H9 (cell line): ENCODE measurements around the gene AHSP. TPM values are rescaled to one million over a fixed set of nuclear protein-coding genes. Genes with fewer than 3 reads are reported as not detected.
A peak's percentile ranks its signal among the peaks of the same experiment; 100 is the strongest.

Source experiments
- DNase-seq: peaks from one replicate; pipeline ENCODE4 v3.0.0-alpha.2; 2017
- H2AFZ ChIP-seq: one replicate; pipeline ENCODE4 v1.6.1; 2013; ENCODE audit warnings: mild to moderate bottlenecking, low read length, control low read depth, moderate library complexity
- H2AK5ac ChIP-seq: 2 replicates; pipeline ENCODE4 v1.6.1; 2013; ENCODE audit warnings: low read length, control low read depth, mixed read lengths; ENCODE audit not compliant: insufficient read length
- H2BK120ac ChIP-seq: one replicate; pipeline ENCODE4 v1.6.1; 2013; ENCODE audit warnings: low read depth, mild to moderate bottlenecking, low read length, control low read depth, inconsistent platforms; ENCODE audit not compliant: poor library complexity, severe bottlenecking
- H2BK12ac ChIP-seq: 2 replicates; pipeline ENCODE4 v1.6.1; 2013; ENCODE audit warnings: low read length, control low read depth, mixed read lengths, low read depth; ENCODE audit not compliant: insufficient read length
- H2BK15ac ChIP-seq: 2 replicates; pipeline ENCODE4 v1.6.1; 2013; ENCODE audit warnings: low read depth, low read length, control low read depth
- H2BK20ac ChIP-seq: one replicate; pipeline ENCODE4 v1.6.1; 2013; ENCODE audit warnings: low read depth, mild to moderate bottlenecking, low read length, control low read depth, inconsistent platforms; ENCODE audit not compliant: poor library complexity, severe bottlenecking
- H2BK5ac ChIP-seq: 2 replicates; pipeline ENCODE4 v1.6.1; 2013; ENCODE audit warnings: low read length, control low read depth, mixed read lengths; ENCODE audit not compliant: insufficient read length
- H3K14ac ChIP-seq: 2 replicates; pipeline ENCODE4 v1.6.1; 2013; ENCODE audit warnings: low read length, control low read depth; ENCODE audit not compliant: insufficient read depth
- H3K18ac ChIP-seq: 2 replicates; pipeline ENCODE4 v1.6.1; 2013; ENCODE audit warnings: low read depth, mild to moderate bottlenecking, mixed read lengths, low read length, control low read depth; ENCODE audit not compliant: insufficient read length
- H3K23ac ChIP-seq: 2 replicates; pipeline ENCODE4 v1.6.1; 2013; ENCODE audit warnings: low read length, control low read depth, mixed read lengths, low read depth; ENCODE audit not compliant: insufficient read length
- H3K23me2 ChIP-seq: 2 replicates; pipeline ENCODE4 v1.6.1; 2013; ENCODE audit warnings: low read depth, mild to moderate bottlenecking, mixed read lengths, low read length, control low read depth; ENCODE audit not compliant: insufficient read length, poor library complexity, severe bottlenecking
- H3K27ac ChIP-seq: 2 replicates; pipeline ENCODE4 v1.5.1; 2013; ENCODE audit warnings: low read length, control low read depth, mixed read lengths, low read depth; ENCODE audit not compliant: insufficient read length
- H3K27me3 ChIP-seq: 2 replicates; pipeline ENCODE4 v1.6.1; 2013; ENCODE audit warnings: low read length, control low read depth, inconsistent platforms; ENCODE audit not compliant: insufficient read depth
- H3K4ac ChIP-seq: 2 replicates; pipeline ENCODE4 v1.6.1; 2013; ENCODE audit warnings: low read depth, mild to moderate bottlenecking, control low read depth, inconsistent platforms, low read length, moderate library complexity
- H3K4me1 ChIP-seq: 2 replicates; pipeline ENCODE4 v1.6.1; 2013; ENCODE audit warnings: low read length, control low read depth, inconsistent platforms; ENCODE audit not compliant: insufficient read depth
- H3K4me2 ChIP-seq: 2 replicates; pipeline ENCODE4 v1.6.1; 2013; ENCODE audit warnings: low read length, control low read depth, mixed read lengths; ENCODE audit not compliant: insufficient read length, insufficient read depth
- H3K56ac ChIP-seq: 2 replicates; pipeline ENCODE4 v1.6.1; 2013; ENCODE audit warnings: low read depth, mild to moderate bottlenecking, mixed read lengths, low read length, control low read depth; ENCODE audit not compliant: insufficient read length
- H3K79me1 ChIP-seq: 2 replicates; pipeline ENCODE4 v1.6.1; 2013; ENCODE audit warnings: low read depth, mild to moderate bottlenecking, moderate library complexity, low read length, control low read depth, inconsistent platforms; ENCODE audit not compliant: insufficient read depth, poor library complexity, severe bottlenecking
- H3K79me2 ChIP-seq: 2 replicates; pipeline ENCODE4 v1.6.1; 2013; ENCODE audit warnings: low read length, control low read depth, inconsistent platforms; ENCODE audit not compliant: insufficient read depth
- H3K9ac ChIP-seq: 2 replicates; pipeline ENCODE4 v1.6.1; 2013; ENCODE audit warnings: low read length, control low read depth, mixed read lengths; ENCODE audit not compliant: insufficient read length; ENCODE audit errors: extremely low read depth
- H3K9me3 ChIP-seq: one replicate; pipeline ENCODE4 v1.6.1; 2013; ENCODE audit warnings: low read depth, low read length, inconsistent platforms; ENCODE audit not compliant: control insufficient read depth
- H3T11ph ChIP-seq: one replicate; pipeline ENCODE4 v1.6.1; 2013; ENCODE audit warnings: mild to moderate bottlenecking, low read length, control low read depth, inconsistent platforms
- H4K20me1 ChIP-seq: one replicate; pipeline ENCODE4 v1.6.1; 2013; ENCODE audit not compliant: control insufficient read depth, insufficient read length, insufficient read depth
- H4K5ac ChIP-seq: 2 replicates; pipeline ENCODE4 v1.6.1; 2013; ENCODE audit warnings: low read depth, mild to moderate bottlenecking, mixed read lengths, low read length, control low read depth; ENCODE audit not compliant: insufficient read length
- H4K8ac ChIP-seq: replicated peaks from 2 replicates; pipeline ENCODE4 v1.6.1; 2013; ENCODE audit warnings: low read length, control low read depth, mixed read lengths, low read depth; ENCODE audit not compliant: insufficient read length
- H4K91ac ChIP-seq: 2 replicates; pipeline ENCODE4 v1.6.1; 2013; ENCODE audit warnings: low read depth, mild to moderate bottlenecking, moderate library complexity, mixed read lengths, low read length, control low read depth; ENCODE audit not compliant: insufficient read length
- H3K27ac Mint-ChIP-seq, 3 experiments: 2 replicates in 2 of 3; 3 replicates in 1 of 3; pipeline ENCODE4 v1.8.0; 2020 to 2021; ENCODE audit warnings: mixed read lengths in 3 of 3, mild to moderate bottlenecking in 1 of 3, moderate library complexity in 1 of 3
- H3K27me3 Mint-ChIP-seq: 2 replicates; pipeline ENCODE4 v1.8.0; 2021; ENCODE audit warnings: low read depth, mild to moderate bottlenecking, moderate library complexity, mixed read lengths
- H3K36me3 Mint-ChIP-seq, 3 experiments: 2 replicates in 2 of 3; 3 replicates in 1 of 3; pipeline ENCODE4 v1.8.0; 2020 to 2021; ENCODE audit warnings: low read depth in 3 of 3, mixed read lengths in 3 of 3; ENCODE audit not compliant: insufficient read depth in 1 of 3
- H3K4me1 Mint-ChIP-seq, 2 experiments: 2 replicates each; pipeline ENCODE4 v1.8.0; 2020; ENCODE audit warnings: mixed read lengths in 2 of 2
- H3K4me3 Mint-ChIP-seq, 2 experiments: 2 replicates in 1 of 2; 3 replicates in 1 of 2; pipeline ENCODE4 v1.8.0; 2020 to 2021; ENCODE audit warnings: mild to moderate bottlenecking in 2 of 2, mixed read lengths in 2 of 2, moderate library complexity in 1 of 2
- H3K9me3 Mint-ChIP-seq, 2 experiments: 2 replicates in 1 of 2; 3 replicates in 1 of 2; pipeline ENCODE4 v1.8.0; 2020; ENCODE audit warnings: mild to moderate bottlenecking in 2 of 2, mixed read lengths in 2 of 2, moderate library complexity in 1 of 2
- CTCF ChIP-seq: fragments of 200-600 bp; sonication (generic); conservative IDR thresholded peaks from 3 replicates; pipeline ENCODE4 v1.8.0; 2021; ENCODE audit warnings: antibody characterized with exemption, mild to moderate bottlenecking
- WGBS: extraction: QIAGEN DNeasy Blood & Tissue Kit; methylation state at CpG from one replicate; pipeline ENCODE4 v1.1.7; 2013; ENCODE audit warnings: missing lambda C conversion rate, low lambda C conversion rate, mixed read lengths; ENCODE audit not compliant: insufficient read length; ENCODE audit errors: extremely low coverage; 5-methylcytosine and 5-hydroxymethylcytosine counted together
- total RNA-seq: library from RNA; stranded (reverse); gene quantifications from 2 replicates; pipeline ENCODE4 v1.2.1, GENCODE V29; 2021

AHSP gene
- total RNA-seq, 1 experiment from 2014 or later, result not detected

- no peaks in the 10 kb centered on the region for H3K9me3 ChIP-seq
- H3T11ph ChIP-seq, result no peak overlapping the region
- Mint-ChIP-seq H3K27ac (no peak overlapping the region; a peak in 1 of 7 replicates), H3K4me3 (0 out of 5 replicates have a peak overlapping the region, but pooled peaks of 1 of the 2 experiments have one; percentile 19), H3K4me1 (peaks cover 8 to 13% of the 10 kb centered on the region in 2 experiments), H3K27me3 (peaks cover 86% of the 10 kb centered on the region), H3K9me3 (peaks cover 0 to 2% of the 10 kb centered on the region in 2 experiments; a peak in 2 of 5 replicates), H3K36me3 (peaks cover 0 to 6% (median 2%) of the 10 kb centered on the region in 3 experiments; a peak in 5 of 7 replicates)
- no peak overlapping the region for H2AFZ ChIP-seq
- no peaks in the 10 kb centered on the region for H3K79me1 ChIP-seq
- no peak overlapping the region for H2BK12ac ChIP-seq
- no peak overlapping the region for H3K4me2 ChIP-seq
- H3K56ac ChIP-seq, result no peak overlapping the region
- WGBS, result no CpG with 5 or more reads among the region's 14 CpGs
- no peak overlapping the region for H3K23ac ChIP-seq
- no peak overlapping the region for H3K27ac ChIP-seq
- H3K27me3 ChIP-seq, result peaks cover 13% of the 10 kb centered on the region; the same call in 1 of the 2 replicates
- H2BK120ac ChIP-seq, result no peak overlapping the region
- no peak overlapping the region for H3K9ac ChIP-seq
- H2BK15ac ChIP-seq, result no peak overlapping the region
- H3K18ac ChIP-seq, result no peak overlapping the region
- no peak overlapping the region for H2AK5ac ChIP-seq
- no peaks in the 10 kb centered on the region for H3K79me2 ChIP-seq
- no peak overlapping the region for H2BK5ac ChIP-seq
- peaks cover 11% of the 10 kb centered on the region for H3K23me2 ChIP-seq
- no peak overlapping the region for H3K14ac ChIP-seq
- no peak for TF ChIP-seq CTCF
- H3K4me1 ChIP-seq, result no peaks in the 10 kb centered on the region
- H2BK20ac ChIP-seq, result no peak overlapping the region
- H4K8ac ChIP-seq, result no peak overlapping the region
- H4K20me1 ChIP-seq, result no peaks in the 10 kb centered on the region
- H4K91ac ChIP-seq, result no peak overlapping the region
- H4K5ac ChIP-seq, result no peak overlapping the region
- H3K4ac ChIP-seq, result no peak overlapping the region
- DNase-seq, result peak; percentile 77
Observed at GRCh38 chr16:31484491-31485171, 43.1 kb upstream of the AHSP start.
